ENCODE measurements around the gene ERVV-1. TPM values are rescaled to one million over a fixed set of nuclear protein-coding genes. Genes with fewer than 3 reads are reported as not detected.

Gene ERVV-1
- polyA plus RNA-seq, 1 experiment, result not detected

DNA sequence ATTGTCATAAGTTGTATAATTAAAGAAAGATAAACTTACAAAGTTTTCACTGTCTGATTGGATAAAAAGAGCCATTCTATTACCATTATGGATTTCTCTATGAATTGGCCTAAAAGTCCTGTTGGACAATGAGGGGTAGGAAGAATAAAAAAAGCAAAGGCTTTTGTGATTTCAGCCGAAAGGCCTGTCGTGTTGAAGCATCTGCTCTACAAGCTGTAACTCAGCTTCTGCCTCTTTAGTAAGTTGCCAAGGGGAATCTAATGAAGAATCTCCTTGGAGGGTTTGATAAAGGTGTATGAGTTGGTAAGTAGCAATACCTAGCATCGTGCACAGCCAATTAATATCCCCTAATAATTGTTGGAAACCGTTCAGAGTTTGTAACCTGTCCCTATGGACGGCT lies 25.2 kb upstream of the ERVV-1 start:
- TF ChIP-seq, protein P1, sequence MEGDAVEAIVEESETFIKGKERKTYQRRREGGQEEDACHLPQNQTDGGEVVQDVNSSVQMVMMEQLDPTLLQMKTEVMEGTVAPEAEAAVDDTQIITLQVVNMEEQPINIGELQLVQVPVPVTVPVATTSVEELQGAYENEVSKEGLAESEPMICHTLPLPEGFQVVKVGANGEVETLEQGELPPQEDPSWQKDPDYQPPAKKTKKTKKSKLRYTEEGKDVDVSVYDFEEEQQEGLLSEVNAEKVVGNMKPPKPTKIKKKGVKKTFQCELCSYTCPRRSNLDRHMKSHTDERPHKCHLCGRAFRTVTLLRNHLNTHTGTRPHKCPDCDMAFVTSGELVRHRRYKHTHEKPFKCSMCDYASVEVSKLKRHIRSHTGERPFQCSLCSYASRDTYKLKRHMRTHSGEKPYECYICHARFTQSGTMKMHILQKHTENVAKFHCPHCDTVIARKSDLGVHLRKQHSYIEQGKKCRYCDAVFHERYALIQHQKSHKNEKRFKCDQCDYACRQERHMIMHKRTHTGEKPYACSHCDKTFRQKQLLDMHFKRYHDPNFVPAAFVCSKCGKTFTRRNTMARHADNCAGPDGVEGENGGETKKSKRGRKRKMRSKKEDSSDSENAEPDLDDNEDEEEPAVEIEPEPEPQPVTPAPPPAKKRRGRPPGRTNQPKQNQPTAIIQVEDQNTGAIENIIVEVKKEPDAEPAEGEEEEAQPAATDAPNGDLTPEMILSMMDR (IDR thresholded peaks at IDR 0.05; ENCODE audit: low read depth, low read length), result no peak
- POLR2A ChIA-PET, result no interaction called here
- H3K27me3 ChIP-seq (ENCODE audit: control insufficient read depth, insufficient read depth, low read length), result no peaks in the 10 kb centered on the region
- DNase-seq (ENCODE audit: low read depth, low spot score), result no peak
- no peak overlapping the region for H3K4me3 ChIP-seq (ENCODE audit: low read depth, low read length)
- CTCF ChIA-PET, result no interaction called here
- H3K9me3 ChIP-seq (ENCODE audit: control insufficient read depth, insufficient read depth, low read length), result peaks cover 20% of the 10 kb centered on the region
- H3K27ac ChIP-seq (ENCODE audit: low read depth, low read length), result no peak overlapping the region

DNA sequence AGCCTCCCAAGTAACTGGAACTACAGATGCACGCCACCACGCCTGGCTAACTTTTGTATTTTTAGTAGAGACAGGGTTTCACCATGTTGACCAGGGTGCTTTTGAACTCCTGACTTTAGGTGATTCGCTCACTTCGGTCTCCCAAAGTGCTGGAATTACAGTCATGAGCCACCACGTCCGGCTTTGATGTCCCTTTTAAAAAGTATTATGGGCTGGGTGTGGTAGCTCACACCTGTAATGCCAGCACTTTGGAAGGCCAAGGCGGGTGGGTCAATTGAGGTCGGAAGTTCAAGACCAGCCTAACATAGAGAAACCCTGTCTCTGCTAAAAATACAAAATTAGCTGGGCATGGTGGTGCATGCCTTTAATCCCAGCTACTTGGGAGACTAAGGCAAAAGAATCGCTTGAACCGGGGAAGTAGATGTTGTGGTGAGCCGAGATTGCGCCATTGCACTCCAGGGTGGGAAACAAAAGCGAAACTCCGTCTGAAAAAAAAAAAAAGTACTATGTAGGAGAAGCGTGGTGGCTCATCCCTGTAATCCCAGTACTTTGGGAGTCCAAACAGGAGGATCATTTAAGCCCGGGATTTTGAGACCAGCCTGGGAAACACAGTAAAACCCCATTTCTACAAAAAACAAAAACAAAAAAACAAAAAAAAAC lies 22.8 kb upstream of the ERVV-1 start:
- Histone ChIP-seq H3K27ac (ENCODE audit: low read depth, low read length) (peak overlapping the region; percentile 21), H3K4me3 (ENCODE audit: low read depth, low read length) (no peak overlapping the region), H3K9me3 (ENCODE audit: control insufficient read depth, insufficient read depth, low read length) (peaks cover 25% of the 10 kb centered on the region), H3K27me3 (ENCODE audit: control insufficient read depth, insufficient read depth, low read length) (no peaks in the 10 kb centered on the region)
- CTCF ChIA-PET, result no interaction called here
- DNase-seq (ENCODE audit: low read depth, low spot score), result no peak
- POLR2A ChIA-PET, result no interaction called here
- TF ChIP-seq, protein P1 (IDR thresholded peaks at IDR 0.05; ENCODE audit: low read depth, low read length), result no peak

GRCh38 chr19:52991484-52991883 lies 22.2 kb upstream of the ERVV-1 start:
- H3K27me3 ChIP-seq (ENCODE audit: control insufficient read depth, insufficient read depth, low read length), result no peaks in the 10 kb centered on the region
- peak overlapping the region; percentile 21 for H3K27ac ChIP-seq (ENCODE audit: low read depth, low read length)
- H3K4me3 ChIP-seq (ENCODE audit: low read depth, low read length), result no peak overlapping the region
- TF ChIP-seq, protein P1 (IDR thresholded peaks at IDR 0.05; ENCODE audit: low read depth, low read length), result no peak
- peaks cover 27% of the 10 kb centered on the region for H3K9me3 ChIP-seq (ENCODE audit: control insufficient read depth, insufficient read depth, low read length)
- DNase-seq (ENCODE audit: low read depth, low spot score), result no peak
- POLR2A ChIA-PET, result no interaction called here
- CTCF ChIA-PET, result no interaction called here

GRCh38 chr19:52992109-52993004 lies 21.4 kb upstream of the ERVV-1 start:
- H3K27ac ChIP-seq (ENCODE audit: low read depth, low read length), result peak overlapping the region; percentile 52
- H3K27me3 ChIP-seq (ENCODE audit: control insufficient read depth, insufficient read depth, low read length), result no peaks in the 10 kb centered on the region
- peaks cover 29% of the 10 kb centered on the region for H3K9me3 ChIP-seq (ENCODE audit: control insufficient read depth, insufficient read depth, low read length)
- H3K4me3 ChIP-seq (ENCODE audit: low read depth, low read length), result peak overlapping the region; percentile 65
- DNase-seq (ENCODE audit: low read depth, low spot score), result no peak
- ChIA-PET POLR2A (interaction anchor here (0.6 to 0.7 kb wide), 2 partner anchors 132 to 1312 kb away, joined by 3 to 10 read pairs; no protein-coding TSS in a partner anchor), CTCF (interaction anchor here (0.7 kb wide), 2 partner anchors 946 to 1096 kb away, joined by 4 to 17 read pairs; no protein-coding TSS in a partner anchor)
- TF ChIP-seq, protein P1 (IDR thresholded peaks at IDR 0.05; ENCODE audit: low read depth, low read length), result no peak

Measured in AG04450 (cell line).